ENCODE measurements around the gene BTN1A1. TPM values are rescaled to one million over a fixed set of nuclear protein-coding genes. Genes with fewer than 3 reads are reported as not detected.

BTN1A1 gene
- total and polyA plus RNA-seq, 9 of the 15 experiments (the other 6 are each of a cell fraction or from before 2014, with no cell fraction given) = 0.01 to 0.15 (median 0.06) TPM; not detected in 4

DNA sequence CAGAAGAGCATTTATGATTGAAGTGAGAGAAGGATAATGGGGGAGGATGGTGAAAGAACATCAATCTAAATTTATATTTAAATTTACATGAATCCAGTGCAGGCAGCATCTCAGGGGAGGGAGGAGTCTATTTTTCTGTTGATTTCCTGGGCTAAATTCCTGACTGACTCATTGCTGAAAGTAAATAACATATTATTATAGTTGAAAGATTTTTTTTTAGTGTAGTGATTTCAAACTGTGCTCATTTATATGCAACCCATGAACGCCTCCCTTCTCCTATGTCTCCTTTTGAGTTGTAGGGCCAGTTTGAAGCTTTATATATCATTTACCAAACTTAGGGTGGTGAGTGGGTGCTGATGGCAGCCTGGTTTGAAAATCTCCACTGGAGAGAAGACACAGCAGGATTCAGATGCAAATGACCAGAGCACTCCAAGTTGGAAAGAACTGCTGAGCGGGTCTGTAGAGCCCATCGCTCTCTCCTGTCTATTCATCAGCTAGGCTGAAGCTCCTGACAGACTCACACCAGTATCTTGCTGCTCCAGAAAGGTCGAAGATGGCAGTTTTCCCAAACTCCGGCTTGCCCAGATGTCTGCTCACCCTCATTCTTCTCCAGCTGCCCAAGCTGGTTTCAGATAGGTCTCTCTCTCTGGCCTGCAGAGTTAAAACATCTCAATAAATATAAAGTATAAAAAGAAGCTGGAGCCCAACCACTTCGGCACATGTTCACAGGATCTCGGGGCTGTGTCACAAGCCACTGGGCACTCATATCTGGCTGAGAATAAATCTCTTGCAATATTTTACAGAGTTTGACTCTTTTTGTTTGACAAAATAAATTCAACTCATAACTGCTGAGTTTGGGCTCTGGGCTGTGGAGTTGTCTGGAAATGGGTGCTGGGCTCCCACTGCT, 24.0 kb upstream of the BTN1A1 start (continued):
- TF ChIP-seq, protein P1, sequence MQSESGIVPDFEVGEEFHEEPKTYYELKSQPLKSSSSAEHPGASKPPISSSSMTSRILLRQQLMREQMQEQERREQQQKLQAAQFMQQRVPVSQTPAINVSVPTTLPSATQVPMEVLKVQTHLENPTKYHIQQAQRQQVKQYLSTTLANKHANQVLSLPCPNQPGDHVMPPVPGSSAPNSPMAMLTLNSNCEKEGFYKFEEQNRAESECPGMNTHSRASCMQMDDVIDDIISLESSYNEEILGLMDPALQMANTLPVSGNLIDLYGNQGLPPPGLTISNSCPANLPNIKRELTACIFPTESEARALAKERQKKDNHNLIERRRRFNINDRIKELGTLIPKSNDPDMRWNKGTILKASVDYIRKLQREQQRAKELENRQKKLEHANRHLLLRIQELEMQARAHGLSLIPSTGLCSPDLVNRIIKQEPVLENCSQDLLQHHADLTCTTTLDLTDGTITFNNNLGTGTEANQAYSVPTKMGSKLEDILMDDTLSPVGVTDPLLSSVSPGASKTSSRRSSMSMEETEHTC (IDR thresholded peaks at IDR 0.05) = no peak
- peak; percentile 49 for TF ChIP-seq CBFA2T3 (IDR thresholded peaks at IDR 0.05)
- TF ChIP-seq, protein P2, sequence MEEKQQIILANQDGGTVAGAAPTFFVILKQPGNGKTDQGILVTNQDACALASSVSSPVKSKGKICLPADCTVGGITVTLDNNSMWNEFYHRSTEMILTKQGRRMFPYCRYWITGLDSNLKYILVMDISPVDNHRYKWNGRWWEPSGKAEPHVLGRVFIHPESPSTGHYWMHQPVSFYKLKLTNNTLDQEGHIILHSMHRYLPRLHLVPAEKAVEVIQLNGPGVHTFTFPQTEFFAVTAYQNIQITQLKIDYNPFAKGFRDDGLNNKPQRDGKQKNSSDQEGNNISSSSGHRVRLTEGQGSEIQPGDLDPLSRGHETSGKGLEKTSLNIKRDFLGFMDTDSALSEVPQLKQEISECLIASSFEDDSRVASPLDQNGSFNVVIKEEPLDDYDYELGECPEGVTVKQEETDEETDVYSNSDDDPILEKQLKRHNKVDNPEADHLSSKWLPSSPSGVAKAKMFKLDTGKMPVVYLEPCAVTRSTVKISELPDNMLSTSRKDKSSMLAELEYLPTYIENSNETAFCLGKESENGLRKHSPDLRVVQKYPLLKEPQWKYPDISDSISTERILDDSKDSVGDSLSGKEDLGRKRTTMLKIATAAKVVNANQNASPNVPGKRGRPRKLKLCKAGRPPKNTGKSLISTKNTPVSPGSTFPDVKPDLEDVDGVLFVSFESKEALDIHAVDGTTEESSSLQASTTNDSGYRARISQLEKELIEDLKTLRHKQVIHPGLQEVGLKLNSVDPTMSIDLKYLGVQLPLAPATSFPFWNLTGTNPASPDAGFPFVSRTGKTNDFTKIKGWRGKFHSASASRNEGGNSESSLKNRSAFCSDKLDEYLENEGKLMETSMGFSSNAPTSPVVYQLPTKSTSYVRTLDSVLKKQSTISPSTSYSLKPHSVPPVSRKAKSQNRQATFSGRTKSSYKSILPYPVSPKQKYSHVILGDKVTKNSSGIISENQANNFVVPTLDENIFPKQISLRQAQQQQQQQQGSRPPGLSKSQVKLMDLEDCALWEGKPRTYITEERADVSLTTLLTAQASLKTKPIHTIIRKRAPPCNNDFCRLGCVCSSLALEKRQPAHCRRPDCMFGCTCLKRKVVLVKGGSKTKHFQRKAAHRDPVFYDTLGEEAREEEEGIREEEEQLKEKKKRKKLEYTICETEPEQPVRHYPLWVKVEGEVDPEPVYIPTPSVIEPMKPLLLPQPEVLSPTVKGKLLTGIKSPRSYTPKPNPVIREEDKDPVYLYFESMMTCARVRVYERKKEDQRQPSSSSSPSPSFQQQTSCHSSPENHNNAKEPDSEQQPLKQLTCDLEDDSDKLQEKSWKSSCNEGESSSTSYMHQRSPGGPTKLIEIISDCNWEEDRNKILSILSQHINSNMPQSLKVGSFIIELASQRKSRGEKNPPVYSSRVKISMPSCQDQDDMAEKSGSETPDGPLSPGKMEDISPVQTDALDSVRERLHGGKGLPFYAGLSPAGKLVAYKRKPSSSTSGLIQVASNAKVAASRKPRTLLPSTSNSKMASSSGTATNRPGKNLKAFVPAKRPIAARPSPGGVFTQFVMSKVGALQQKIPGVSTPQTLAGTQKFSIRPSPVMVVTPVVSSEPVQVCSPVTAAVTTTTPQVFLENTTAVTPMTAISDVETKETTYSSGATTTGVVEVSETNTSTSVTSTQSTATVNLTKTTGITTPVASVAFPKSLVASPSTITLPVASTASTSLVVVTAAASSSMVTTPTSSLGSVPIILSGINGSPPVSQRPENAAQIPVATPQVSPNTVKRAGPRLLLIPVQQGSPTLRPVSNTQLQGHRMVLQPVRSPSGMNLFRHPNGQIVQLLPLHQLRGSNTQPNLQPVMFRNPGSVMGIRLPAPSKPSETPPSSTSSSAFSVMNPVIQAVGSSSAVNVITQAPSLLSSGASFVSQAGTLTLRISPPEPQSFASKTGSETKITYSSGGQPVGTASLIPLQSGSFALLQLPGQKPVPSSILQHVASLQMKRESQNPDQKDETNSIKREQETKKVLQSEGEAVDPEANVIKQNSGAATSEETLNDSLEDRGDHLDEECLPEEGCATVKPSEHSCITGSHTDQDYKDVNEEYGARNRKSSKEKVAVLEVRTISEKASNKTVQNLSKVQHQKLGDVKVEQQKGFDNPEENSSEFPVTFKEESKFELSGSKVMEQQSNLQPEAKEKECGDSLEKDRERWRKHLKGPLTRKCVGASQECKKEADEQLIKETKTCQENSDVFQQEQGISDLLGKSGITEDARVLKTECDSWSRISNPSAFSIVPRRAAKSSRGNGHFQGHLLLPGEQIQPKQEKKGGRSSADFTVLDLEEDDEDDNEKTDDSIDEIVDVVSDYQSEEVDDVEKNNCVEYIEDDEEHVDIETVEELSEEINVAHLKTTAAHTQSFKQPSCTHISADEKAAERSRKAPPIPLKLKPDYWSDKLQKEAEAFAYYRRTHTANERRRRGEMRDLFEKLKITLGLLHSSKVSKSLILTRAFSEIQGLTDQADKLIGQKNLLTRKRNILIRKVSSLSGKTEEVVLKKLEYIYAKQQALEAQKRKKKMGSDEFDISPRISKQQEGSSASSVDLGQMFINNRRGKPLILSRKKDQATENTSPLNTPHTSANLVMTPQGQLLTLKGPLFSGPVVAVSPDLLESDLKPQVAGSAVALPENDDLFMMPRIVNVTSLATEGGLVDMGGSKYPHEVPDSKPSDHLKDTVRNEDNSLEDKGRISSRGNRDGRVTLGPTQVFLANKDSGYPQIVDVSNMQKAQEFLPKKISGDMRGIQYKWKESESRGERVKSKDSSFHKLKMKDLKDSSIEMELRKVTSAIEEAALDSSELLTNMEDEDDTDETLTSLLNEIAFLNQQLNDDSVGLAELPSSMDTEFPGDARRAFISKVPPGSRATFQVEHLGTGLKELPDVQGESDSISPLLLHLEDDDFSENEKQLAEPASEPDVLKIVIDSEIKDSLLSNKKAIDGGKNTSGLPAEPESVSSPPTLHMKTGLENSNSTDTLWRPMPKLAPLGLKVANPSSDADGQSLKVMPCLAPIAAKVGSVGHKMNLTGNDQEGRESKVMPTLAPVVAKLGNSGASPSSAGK (IDR thresholded peaks at IDR 0.05) = peak; percentile 16; the same call in 1 of the 2 replicates
- TF ChIP-seq ZNF444 (CRISPR knock-in tag; IDR thresholded peaks at IDR 0.05) = no peak
- no peak for TF ChIP-seq ZNF134 (CRISPR knock-in tag; conservative IDR thresholded peaks at IDR 0.05)
- TF ChIP-seq CCNT2 (IDR thresholded peaks at IDR 0.05; ENCODE audit: borderline replicate concordance, extremely low read depth, insufficient read length, low read depth, low read length) = no peak
- TF ChIP-seq, protein P3, sequence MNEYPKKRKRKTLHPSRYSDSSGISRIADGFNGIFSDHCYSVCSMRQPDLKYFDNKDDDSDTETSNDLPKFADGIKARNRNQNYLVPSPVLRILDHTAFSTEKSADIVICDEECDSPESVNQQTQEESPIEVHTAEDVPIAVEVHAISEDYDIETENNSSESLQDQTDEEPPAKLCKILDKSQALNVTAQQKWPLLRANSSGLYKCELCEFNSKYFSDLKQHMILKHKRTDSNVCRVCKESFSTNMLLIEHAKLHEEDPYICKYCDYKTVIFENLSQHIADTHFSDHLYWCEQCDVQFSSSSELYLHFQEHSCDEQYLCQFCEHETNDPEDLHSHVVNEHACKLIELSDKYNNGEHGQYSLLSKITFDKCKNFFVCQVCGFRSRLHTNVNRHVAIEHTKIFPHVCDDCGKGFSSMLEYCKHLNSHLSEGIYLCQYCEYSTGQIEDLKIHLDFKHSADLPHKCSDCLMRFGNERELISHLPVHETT (CRISPR knock-in tag; conservative IDR thresholded peaks at IDR 0.05 in 1 of 2, IDR thresholded peaks at IDR 0.05 in 1 of 2) = no peak
- TF ChIP-seq TEAD4 (IDR thresholded peaks at IDR 0.05; ENCODE audit: low read length) = no peak
- no peak for TF ChIP-seq TEAD4 (CRISPR knock-in tag; IDR thresholded peaks at IDR 0.05; ENCODE audit: borderline replicate concordance)
- TF ChIP-seq GTF2E2 (tag; IDR thresholded peaks at IDR 0.05) = peak; percentile 53; the same call in 1 of the 2 replicates
- TF ChIP-seq SMARCC2 (IDR thresholded peaks at IDR 0.05; ENCODE audit: low read depth) = no peak
